Measurements from ENCODE around the gene CDCP2. TPM values are rescaled to one million over a fixed set of nuclear protein-coding genes. Genes with fewer than 3 reads are reported as not detected.

Gene CDCP2
- total RNA-seq, 2 donors from 2014 or later, result not detected

GRCh38 chr1:54171606-54172005 lies 18.8 kb upstream of the CDCP2 start:
- no peak overlapping the region for H3K27ac ChIP-seq
- TF ChIP-seq, protein P1, sequence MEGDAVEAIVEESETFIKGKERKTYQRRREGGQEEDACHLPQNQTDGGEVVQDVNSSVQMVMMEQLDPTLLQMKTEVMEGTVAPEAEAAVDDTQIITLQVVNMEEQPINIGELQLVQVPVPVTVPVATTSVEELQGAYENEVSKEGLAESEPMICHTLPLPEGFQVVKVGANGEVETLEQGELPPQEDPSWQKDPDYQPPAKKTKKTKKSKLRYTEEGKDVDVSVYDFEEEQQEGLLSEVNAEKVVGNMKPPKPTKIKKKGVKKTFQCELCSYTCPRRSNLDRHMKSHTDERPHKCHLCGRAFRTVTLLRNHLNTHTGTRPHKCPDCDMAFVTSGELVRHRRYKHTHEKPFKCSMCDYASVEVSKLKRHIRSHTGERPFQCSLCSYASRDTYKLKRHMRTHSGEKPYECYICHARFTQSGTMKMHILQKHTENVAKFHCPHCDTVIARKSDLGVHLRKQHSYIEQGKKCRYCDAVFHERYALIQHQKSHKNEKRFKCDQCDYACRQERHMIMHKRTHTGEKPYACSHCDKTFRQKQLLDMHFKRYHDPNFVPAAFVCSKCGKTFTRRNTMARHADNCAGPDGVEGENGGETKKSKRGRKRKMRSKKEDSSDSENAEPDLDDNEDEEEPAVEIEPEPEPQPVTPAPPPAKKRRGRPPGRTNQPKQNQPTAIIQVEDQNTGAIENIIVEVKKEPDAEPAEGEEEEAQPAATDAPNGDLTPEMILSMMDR (IDR thresholded peaks at IDR 0.05), result no peak
- TF ChIP-seq POLR2A (IDR thresholded peaks at IDR 0.05), result no peak
- intact Hi-C loops (cut with DNase I), result no loop called here
- ATAC-seq (no peak), DNase-seq (no peak)
- H3K9me3 ChIP-seq, result no peaks in the 10 kb centered on the region
- H3K4me3 ChIP-seq, result no peak overlapping the region
- H3K4me1 ChIP-seq, result no peaks in the 10 kb centered on the region
- WGBS, 2 donors, result 85 to 89% methylated on average over 8 of the region's 8 CpGs
- no peaks in the 10 kb centered on the region for H3K27me3 ChIP-seq
- H3K36me3 ChIP-seq (replicated peaks in 1 of 2; ENCODE audit: insufficient read depth in 1 of 2, low read depth in 2 of 2), result no peaks in the 10 kb centered on the region

DNA sequence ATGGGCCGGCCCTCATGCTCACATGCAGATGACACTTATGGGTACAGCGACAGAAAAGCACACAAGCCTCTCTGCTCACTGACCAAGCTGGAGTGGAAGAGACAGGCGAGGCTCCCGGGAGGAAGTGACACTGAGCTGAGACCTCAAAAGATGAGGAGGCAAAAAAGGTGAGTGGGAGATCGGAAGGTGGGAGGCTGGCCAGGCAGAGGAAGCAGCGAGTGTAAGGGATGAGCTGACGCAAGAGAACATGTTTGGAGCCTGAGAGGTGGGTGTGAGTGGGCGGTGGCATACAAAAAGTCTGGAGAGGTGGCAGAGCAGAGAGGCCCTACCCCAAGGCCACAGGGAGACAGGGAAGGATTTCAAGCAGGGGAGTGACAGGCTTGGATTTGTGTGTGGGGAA lies 18.2 kb upstream of the CDCP2 start:
- no peak overlapping the region for H3K4me3 ChIP-seq
- ATAC-seq (no peak), DNase-seq (no peak)
- no peaks in the 10 kb centered on the region for H3K36me3 ChIP-seq (replicated peaks in 1 of 2; ENCODE audit: insufficient read depth in 1 of 2, low read depth in 2 of 2)
- intact Hi-C loops (cut with DNase I), result no loop called here
- no peak for TF ChIP-seq POLR2A (IDR thresholded peaks at IDR 0.05)
- TF ChIP-seq, protein P1 (IDR thresholded peaks at IDR 0.05), result no peak
- 92 to 94% methylated on average over 8 of the region's 8 CpGs for WGBS, 2 donors
- no peaks in the 10 kb centered on the region for H3K9me3 ChIP-seq
- no peaks in the 10 kb centered on the region for H3K4me1 ChIP-seq
- H3K27ac ChIP-seq, result no peak overlapping the region
- H3K27me3 ChIP-seq, result no peaks in the 10 kb centered on the region

DNA sequence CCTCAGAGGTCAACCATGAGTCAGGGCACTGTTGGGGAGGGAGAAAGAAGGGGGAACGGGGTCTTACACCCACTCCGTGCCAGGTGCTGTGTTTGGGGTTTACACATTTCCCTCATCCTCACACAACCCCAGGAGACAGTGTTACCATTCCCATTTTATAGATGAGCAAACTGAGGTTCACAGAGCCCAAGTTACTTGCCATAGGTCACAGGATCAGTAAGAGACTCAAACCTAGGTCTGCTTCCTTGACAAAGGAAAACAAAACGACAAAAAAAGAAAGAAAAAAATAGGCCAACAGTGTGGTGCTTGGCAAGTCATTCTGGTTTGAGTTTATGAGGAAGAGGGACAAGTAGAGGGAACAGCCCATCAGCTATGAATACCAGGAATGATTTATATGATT lies 16.3 kb upstream of the CDCP2 start:
- intact Hi-C loops (cut with DNase I), result no loop called here
- 65 to 67% methylated on average over 3 of the region's 3 CpGs for WGBS, 2 donors
- ATAC-seq (no peak), DNase-seq (no peak)
- Histone ChIP-seq H3K4me1 (no peaks in the 10 kb centered on the region), H3K27ac (no peak overlapping the region), H3K4me3 (no peak overlapping the region), H3K27me3 (no peaks in the 10 kb centered on the region), H3K9me3 (no peaks in the 10 kb centered on the region), H3K36me3 (replicated peaks in 1 of 2; ENCODE audit: insufficient read depth in 1 of 2, low read depth in 2 of 2) (no peaks in the 10 kb centered on the region)
- no peak for TF ChIP-seq POLR2A (IDR thresholded peaks at IDR 0.05)
- TF ChIP-seq, protein P1 (IDR thresholded peaks at IDR 0.05), result no peak

GRCh38 chr1:54168206-54168965 lies 15.6 kb upstream of the CDCP2 start:
- H3K4me3 ChIP-seq, result no peak overlapping the region
- H3K9me3 ChIP-seq, result no peaks in the 10 kb centered on the region
- H3K27me3 ChIP-seq, result no peaks in the 10 kb centered on the region
- no peaks in the 10 kb centered on the region for H3K4me1 ChIP-seq
- no peak for TF ChIP-seq POLR2A (IDR thresholded peaks at IDR 0.05)
- TF ChIP-seq, protein P1 (IDR thresholded peaks at IDR 0.05), result no peak
- WGBS, 2 donors, result 75 to 91% methylated on average over 1 to 7 of the region's 8 CpGs
- H3K36me3 ChIP-seq (replicated peaks in 1 of 2; ENCODE audit: insufficient read depth in 1 of 2, low read depth in 2 of 2), result no peaks in the 10 kb centered on the region
- intact Hi-C loops (cut with DNase I), result no loop called here
- no peak for DNase-seq
- H3K27ac ChIP-seq, result no peak overlapping the region
- ATAC-seq, result no peak

Data from body of pancreas (tissue), 4 donors.